GM12872 (cell line): ENCODE results near the gene FAM219B.

Experiments
- CTCF ChIP-seq: IDR thresholded peaks from 3 replicates; pipeline ENCODE4 v1.5.1; 2011; ENCODE audit warnings: low read depth, mild to moderate bottlenecking, low read length, moderate library complexity; ENCODE audit not compliant: insufficient read depth

Gene FAM219B

GRCh38 chr15:74901612-74902063, 5.0 kb downstream of the FAM219B start:
- peak; percentile 74 for TF ChIP-seq CTCF

- no peak for TF ChIP-seq CTCF
These were observed 9.3 kb downstream of the FAM219B start for GRCh38 chr15:74897300-74897701.

GRCh38 chr15:74896316-74896715, 10.3 kb downstream of the FAM219B start:
- no peak for TF ChIP-seq CTCF

GRCh38 chr15:74895830-74896229, 10.8 kb downstream of the FAM219B start:
- no peak for TF ChIP-seq CTCF

- no peak for TF ChIP-seq CTCF
These were observed 13.0 kb downstream of the FAM219B start for GRCh38 chr15:74893627-74894026.

GRCh38 chr15:74892931-74893330, 13.7 kb downstream of the FAM219B start:
- no peak for TF ChIP-seq CTCF

- TF ChIP-seq CTCF, result no peak
These were observed 14.3 kb downstream of the FAM219B start for GRCh38 chr15:74892313-74892712.

GRCh38 chr15:74891469-74891868, 15.2 kb downstream of the FAM219B start:
- TF ChIP-seq CTCF, result no peak
